Stimulated activated naive CD8-positive, alpha-beta T cell treated with anti-CD3 and anti-CD28 coated beads, Interleukin-15, Interleukin-2, amounts not matched to agents 100 U/mL and 50 U/mL, for 24 hours (primary cell): ENCODE results near the gene MACROD1.

Experiments used
- ATAC-seq: fragments of 150-1000 bp; cut with Tn5 transposase; one replicate; pipeline ENCODE4 v1.10.0; 2021
- DNase-seq: peaks from one replicate; pipeline ENCODE4 v3.0.0; 2021

MACROD1 gene

DNA sequence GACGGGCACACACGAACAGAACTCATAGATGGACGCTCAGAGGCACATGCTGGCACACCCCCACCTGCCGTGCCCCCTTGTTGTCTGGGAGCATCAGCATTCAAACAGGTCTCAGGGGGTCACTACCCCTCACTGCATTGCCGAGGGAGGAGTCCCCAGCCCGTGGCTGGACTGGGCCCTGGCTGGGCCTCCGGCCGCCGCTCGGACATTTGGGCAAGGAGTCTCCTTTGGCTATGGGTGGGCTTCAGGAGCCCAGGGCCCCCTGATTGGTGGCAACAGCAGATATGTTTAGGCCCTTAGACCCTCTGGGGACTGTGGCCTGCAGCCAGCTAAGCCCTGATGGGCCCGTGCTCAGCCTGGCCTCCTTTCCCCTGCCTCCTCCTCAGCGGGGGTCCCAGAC is 88.3 kb downstream of the MACROD1 start:
- ATAC-seq (no peak), DNase-seq (no peak)

DNA sequence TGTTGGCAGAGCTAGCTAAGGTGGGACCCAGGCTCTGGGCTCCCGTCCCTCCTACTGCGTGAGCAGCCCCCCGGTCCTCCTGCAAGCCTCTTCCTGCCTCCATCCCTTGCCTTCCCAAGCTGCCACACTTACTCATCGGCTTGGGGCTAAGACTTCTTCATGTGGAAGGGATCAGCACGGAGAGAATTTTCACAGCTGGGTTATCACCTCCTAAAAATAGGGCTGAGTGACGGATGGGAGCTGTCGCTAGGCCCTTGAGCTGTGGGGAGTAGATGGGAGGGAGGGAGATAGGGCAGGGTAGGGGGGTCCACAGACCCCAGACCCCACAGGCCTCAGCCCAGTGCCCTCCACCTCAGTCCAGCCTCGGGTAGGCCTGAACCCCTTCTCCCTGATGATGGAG is 89.2 kb downstream of the MACROD1 start:
- no peak for DNase-seq
- no peak for ATAC-seq

DNA sequence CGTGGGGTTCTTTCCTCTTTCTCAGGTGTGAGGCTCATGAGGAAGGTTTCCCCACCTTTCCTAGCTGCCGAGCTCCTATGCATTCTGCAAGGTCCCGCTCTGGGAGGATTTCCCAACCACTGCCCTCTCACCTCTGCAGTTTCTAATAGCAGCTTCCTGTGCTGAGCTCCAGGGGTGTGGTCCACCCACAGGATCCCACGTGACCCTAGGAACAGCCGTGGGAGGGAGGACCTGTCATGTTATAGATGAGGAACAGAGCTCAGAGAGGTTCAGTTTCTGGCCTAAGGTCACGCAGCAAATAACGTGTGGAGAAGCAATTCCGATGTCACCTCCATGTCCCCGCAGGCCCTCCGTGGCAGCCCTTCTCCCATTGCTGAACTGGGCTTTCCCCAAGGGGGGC is 91.7 kb downstream of the MACROD1 start:
- DNase-seq (no peak), ATAC-seq (no peak)

DNA sequence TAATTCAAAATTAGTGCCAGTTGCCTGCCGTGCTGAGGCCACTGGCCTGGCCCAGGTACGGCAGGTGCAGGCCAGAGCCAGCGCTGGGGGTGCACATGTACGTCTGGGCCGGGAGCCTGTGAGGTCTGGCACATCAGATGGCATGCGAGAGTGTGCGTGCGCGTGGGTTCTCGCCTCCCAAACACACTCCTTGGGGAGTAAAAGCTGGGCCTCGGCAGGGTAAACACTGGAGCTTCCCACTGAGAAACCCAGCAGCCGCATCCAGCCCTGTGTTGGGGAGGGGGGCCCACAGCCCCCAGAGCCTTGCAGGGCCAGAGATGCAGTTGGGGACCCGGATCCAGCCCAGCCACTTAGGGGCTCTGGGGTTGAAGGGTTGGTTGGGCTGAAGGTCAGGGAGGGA is 92.4 kb downstream of the MACROD1 start:
- ATAC-seq = no peak
- DNase-seq = no peak

DNA sequence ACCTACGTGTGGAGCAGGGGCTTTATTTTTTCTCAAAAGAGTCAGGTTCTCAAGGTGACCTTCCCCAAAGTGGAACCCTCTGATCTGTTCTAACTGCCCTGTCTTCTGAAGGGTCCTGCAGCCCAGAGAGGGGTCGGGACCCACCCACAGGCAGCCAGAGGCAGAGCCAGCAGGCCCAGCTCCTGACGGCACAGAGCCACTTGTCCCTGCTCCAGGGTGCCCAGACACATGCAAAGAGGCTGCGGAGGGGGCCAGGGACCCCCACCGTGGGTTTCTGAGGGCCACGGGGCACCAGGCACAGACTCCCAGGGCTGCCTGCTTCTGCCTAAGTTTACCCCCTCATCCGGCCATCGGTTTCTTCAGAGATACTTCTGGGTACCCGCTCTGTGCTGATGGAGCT is 93.0 kb downstream of the MACROD1 start:
- no peak for DNase-seq
- no peak for ATAC-seq

DNA sequence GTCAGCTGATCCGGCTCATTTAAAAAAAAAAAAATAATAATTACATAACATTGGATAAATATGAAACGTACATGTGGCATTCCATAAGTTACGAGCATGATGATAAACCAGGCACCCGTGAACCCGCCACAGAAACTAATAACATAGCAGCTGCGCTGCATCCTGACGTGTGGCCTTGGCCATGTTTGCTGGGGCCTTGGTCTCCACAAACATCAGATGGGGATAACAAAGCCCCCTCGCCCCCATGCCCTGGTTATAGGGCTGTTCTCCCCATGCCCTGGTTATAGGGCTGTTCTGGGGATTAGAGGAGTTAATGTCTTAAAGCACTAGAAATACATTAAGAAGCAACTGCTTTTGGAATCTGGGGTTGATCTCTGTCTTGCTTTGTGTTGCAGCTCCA is 93.5 kb downstream of the MACROD1 start:
- DNase-seq = no peak
- ATAC-seq = no peak

DNA sequence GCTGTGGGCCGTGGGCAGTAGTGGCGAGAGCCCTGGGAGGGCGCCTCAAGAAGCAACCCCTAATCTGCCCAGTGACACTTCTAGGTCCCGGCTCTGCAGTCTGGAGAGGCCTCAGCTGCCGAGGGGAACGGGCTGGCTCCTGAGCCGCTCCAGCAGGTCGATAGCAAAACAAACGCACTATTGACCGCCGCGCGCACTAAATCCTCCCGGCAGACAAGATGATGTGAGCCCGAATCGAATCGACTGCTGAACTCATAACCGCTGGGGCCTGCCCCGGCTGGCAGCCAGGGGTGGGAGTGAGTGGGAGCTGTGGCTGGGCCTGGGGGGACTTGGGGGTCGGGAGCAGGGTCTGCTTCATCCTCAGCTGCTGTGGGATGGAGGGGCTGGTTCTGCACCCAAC is 94.1 kb downstream of the MACROD1 start:
- no peak for DNase-seq

DNA sequence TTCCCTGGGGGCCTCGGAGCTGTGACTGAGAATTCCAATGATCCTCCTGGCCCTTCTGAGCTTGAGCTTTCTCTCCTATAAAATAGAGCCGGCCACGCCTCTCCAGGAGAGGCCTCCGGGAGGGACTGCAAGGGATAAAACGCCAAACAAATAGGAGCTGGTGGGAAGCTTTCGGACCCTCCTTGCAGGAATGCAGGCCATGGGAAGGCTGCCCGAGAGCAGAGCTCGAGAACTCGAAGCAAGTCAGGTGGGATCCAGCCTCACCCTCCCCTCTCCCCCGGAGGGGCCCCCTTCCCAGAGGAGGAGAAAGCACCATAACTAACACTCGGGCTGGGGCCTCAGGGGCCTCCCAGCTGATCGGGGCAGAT is 95.6 kb downstream of the MACROD1 start:
- DNase-seq = no peak
- ATAC-seq = no peak

More for the DNA sequence above, 94.1 kb downstream of the MACROD1 start:
- no peak for ATAC-seq

DNA sequence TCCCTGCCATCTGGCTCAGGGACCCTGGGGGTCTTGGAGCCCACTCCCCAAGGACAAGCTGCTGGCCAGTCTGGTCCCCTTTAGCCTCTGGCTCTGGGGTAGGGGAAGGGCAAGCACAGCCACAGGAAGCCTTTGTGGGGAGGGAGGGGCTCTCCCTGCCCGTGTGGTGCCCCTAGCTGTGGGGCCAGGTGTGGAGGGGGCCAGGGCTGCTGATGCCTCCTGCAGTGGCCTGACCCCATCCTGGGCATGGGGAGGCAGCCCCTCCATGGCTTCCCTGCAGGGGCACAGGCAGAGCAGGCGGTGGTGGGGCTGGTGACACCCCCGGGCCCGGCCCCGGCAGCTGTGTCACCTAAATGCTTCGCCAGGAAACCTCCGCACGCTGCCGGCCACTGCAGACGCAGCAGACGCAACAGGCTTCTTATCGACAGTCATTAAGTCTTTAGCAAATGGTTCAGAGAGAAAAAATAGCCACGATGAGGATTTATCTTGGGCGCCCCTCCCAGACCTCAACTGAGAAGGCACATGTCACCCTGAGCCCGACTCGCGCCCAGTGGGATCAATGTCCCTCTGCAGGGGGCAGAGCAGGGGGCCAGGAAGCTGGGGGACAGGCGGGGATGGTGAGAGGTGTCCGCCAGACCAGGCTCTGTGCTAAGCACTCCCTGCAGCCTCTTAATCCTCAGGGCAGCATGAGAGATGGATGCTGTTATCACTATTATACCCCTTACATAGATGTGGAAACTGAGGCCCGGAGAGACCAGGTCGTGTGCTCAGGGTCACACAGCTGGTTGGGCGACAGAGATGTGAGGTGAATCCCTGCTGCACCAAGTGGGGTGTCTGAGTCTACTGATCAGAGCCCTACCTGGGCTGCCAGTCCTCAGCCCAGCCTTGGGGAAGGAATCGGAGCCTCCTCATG is 96.3 kb downstream of the MACROD1 start:
- DNase-seq = no peak
- ATAC-seq = no peak

DNA sequence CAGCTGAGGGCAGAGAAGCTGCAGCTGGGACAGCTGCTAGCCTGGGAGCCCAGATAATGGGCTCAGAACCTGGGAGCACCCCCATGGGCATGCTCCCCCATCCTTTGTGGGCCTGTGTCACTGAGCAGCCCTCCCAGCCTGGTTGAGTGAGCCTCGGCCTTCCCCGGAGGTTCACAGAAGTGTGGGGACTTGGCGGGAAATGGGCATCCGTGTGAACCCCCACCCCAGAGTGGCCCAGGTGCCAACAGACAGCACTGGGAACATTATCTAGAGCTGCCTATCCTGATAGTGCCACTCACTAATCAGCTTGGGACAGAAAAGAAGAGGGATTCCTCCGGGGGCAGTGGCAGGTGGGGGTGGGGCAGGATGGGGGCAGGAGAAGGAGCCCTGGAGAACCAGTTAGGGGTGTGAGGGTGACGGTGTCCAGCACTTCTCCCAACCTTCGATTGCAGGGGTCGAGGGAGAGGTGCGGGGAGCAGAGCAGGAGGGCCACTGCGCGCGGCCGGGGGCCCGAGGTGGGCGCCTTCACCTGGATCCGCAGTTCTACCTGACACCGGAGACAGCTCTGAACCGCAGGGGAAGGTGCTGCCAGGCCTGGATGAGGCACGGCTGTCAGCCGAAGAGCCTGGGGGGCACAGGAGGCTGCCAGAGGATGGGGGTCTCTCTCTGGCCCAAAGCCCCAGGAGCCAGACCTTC is 97.1 kb downstream of the MACROD1 start:
- ATAC-seq = no peak
- DNase-seq = no peak

DNA sequence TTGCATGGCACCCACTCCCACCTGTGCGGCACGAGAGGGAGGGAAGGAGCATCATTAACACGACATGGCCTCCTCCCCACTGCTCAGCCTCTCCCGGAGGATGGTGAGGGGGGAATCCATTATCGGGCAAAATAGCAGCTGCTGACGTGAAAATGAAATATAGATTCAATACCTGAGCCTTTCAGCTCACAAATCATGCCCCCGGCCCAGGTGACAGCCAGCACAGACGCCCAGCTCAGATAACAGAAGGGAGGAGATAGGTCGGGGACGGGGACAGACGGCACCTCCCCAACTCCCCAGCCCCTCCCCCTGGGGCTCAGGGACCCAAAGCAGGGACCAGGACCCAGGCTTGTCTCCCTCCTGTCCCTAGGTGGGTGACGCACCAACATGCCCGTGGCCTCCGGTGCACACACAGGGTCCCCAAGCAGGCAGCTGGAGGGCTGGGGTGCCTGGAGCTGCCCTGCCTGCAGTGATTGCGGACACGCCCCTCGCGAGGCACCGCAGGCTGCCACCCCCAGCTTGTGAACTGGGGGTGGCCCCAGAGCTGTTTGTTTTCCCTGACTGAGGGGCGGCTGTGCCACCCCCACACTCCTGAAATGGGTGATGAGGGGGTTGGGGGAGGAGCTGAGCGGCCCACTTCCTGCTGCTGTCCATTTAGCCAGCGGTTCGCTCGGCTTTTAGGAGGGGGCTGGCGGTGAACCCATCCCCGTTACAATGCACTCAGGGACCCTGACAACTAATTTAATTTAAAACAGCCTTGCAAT is 98.5 kb downstream of the MACROD1 start:
- ATAC-seq (no peak), DNase-seq (peak; percentile 10)

DNA sequence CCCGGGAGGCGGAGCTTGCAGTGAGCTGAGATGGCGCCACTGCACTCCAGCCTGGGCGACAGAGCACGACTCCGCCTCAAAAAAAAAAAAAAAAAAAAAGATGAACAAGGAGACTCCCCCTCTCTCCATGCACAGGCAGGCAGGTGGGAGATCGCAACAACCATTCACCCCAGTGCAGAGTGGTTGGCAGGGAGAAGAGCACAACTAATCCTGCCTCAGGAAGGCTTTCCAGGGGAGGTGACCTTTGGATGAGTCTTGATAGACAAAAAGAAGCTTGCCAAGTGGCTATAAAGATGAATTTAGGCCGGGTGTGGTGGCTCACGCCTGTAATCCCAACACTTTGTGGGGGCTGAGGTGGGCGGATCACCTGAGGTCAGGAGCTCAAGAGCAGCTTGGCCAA is 100.2 kb downstream of the MACROD1 start:
- ATAC-seq (no peak), DNase-seq (no peak)

DNA sequence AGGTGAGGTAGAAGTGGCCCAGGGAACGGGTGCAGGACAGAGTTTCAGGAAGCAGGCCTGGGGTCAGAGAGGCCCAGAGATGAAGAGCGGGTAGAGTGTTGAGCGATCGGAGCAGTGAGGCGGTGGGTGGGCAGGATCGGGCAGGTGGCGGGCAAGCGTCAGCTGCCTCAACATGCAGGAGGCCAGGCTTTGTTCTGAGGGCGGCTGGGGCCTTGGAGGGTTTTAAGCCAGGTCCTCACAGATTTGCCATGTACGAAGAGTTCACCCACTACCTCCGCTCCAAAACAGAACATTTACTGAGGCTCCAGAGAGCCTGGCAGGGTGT is 100.8 kb downstream of the MACROD1 start:
- DNase-seq = no peak
- no peak for ATAC-seq

DNA sequence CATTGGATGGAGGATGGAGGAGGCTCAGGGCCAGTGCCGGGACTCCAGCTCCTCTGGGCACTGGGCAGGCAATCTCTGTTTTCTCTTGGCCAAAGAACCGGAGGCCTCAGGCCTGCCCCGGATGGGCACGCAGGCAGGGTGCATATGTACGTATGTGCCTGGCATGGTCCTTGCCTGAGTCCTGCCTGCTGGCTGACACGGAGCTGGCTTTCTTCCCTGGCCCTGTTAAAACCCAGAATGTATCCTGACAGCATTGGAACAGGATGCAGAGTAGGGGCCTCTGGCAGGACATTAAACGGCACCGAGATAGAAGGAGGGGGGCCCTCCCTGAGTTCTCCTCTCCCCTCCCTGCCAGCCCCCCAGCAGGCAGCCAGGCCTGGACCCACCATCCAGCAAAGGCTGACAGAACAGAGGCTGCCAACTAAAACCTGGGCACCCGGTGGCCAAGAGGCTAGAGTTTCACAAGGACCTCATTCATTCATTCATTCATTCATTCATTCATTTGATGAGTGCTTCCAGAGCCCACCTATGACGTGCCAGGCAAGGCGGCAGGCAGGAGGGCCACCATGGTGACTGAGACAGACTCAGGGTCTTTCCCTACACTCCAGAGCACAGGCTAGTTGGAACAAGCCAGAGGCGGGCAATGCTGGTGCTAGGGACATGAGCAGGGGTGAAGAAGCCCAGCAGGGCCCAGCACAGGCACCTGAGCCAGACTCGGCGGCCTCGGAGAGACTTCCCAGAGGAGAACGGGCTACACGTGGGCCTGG is 101.4 kb downstream of the MACROD1 start:
- ATAC-seq (no peak), DNase-seq (no peak)

DNA sequence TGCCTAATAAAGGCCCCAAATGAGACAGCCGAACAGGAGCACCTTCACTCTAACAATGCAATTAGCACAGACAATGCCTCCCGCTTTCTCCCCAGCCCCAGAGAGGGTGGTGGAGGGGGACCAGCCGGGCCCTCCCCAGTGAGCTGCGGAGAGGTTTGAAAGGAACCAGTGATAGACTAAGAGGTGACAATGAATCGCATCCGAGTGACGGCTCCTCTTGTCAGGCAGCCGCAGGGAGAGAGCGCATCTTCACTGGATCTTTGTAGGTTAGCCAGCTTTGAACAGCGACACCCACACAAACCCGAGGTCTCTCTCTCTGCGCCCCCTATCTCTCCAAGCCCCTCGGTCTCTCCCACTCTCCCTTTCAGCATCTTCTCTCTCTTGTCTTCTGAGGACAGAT is 102.1 kb downstream of the MACROD1 start:
- DNase-seq (no peak), ATAC-seq (no peak)

DNA sequence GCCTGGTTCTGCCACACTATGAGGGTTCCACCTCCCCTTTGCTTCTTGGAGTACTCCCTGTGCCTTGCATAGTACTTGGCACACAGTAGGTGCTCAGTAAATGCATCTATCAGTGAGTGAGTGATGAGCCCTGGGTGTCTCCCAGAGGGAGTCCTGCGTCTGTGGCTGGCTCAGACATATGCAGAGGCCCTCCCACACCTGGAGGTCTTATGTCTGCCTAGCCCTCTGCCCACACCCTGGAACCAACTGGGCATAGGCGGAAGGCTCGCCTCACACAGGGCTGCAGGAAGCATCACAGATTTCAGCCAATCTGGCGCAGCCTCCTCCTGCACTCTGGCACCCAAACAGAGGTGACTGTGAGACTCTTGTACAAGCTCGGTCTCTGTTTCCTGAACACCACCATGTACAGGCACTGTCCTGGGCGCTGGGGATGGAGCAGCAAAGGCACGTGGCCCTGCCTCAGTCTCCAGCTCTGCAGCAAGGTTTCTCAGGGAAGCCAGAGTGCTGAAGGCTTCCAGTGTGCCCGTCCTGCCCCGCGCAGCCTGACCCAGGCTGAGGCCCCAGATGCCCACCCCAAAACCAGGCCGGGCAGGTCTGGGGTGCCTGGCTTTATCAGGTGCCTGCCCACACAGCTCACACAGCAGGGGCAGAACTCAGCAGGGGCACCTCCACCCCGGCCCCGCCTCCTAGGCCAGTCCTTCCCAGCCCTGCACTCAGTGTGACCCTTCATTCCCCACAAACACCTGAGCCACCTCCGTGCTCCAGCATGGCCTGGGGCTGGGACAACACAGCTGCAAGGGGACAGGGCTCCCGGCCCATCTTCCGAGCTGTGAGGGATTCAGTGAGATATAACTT is 103.5 kb downstream of the MACROD1 start:
- DNase-seq = no peak
- no peak for ATAC-seq

DNA sequence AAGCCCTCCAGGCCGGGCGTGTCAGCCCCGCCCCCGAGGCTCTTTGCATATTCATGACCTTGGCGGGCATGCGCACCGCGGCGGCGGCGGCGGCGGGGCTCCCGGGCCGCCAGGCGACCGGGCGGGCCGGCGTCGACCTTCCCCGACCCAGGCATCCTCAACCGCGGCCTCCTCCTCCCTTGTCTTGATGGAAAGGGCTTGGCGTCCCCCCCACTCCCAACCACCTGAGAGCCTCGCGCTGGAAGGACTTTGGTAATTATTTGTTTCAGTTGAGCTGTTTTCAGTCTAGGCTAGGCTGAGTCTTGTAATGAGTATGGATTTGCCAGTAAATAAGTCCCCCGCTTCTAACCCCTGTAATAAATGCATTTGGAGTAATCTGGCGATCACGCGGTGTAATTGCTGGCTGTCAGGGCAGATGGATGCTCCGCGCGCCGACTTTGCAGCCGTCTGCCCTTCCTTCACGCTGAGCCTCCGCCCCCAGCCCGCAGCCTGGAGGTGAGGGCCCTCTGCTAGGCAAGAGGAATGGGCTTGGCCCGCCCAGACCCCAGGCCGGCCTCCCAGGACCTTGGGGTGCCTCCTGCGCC is 105.0 kb downstream of the MACROD1 start:
- peak; percentile 38 for ATAC-seq

DNA sequence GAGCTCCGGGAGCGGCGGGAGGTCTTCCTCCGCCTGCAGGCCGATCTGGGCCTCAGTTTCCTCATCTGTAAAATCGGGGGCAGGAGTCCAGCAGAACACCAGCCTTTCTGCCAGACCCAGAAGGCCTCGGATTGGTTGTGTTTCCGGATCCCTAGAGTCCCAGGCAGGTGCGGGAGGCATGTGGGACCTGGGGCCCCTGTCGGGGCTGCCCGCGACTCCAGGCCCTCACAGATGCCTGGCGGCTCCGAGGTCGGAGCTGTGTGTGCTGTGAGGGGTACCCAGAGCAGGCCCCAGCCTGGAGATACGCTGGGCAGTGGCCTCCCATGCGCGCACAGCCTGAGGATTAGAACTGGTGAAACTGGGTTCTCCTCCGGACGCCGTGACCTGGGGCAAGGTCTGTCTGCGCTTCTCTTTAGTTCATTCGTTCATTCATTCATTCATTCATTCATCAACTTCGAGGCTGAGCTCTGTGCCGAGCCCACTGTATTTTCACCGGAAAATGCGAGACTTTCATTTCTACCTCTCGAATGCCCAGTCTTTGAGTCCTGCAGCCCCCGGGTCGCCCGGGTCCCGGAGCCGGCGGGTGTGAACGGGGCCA is 105.6 kb downstream of the MACROD1 start:
- no peak for ATAC-seq
- no peak for DNase-seq

More for the DNA sequence above, 105.0 kb downstream of the MACROD1 start:
- DNase-seq = peak; percentile 75

DNA sequence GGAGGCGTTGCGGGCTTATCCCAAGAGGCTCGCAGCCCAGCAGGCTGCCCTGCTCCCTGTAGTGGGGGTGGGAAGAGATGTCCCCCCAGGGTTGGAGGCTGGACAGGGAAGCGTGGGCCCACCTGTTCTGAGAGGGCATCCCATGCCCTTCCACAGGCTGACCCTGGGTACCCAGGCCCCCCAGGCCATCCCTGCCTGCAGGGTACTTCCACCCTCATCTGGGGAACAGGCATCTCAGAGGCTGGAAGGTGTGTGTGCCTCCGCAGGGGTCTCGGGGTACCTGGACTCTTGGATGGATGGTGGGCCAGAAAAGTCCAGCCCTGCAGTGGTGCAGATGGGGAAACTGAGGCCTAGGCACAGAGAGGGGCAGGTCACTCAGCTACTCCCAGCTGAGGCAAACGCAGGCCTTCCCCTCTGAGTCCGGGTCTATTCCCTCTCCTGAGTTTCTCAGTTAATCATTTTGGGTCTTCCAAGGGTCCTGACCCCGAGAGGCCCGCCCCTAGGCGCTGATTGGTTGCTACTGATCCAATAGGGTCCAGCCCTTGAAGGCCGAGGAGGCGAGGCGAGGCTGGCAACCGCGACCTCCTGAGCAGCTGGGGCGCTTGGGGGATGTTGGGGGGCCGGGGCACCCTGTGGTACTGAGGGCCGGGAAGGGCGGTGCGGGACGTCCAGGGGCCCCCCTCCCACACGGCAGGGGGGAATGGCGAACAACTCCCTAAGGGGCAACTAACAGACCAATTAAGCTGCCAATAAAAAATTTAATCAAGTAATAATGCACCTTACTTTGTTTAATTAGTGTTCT is 106.4 kb downstream of the MACROD1 start:
- DNase-seq = no peak

DNA sequence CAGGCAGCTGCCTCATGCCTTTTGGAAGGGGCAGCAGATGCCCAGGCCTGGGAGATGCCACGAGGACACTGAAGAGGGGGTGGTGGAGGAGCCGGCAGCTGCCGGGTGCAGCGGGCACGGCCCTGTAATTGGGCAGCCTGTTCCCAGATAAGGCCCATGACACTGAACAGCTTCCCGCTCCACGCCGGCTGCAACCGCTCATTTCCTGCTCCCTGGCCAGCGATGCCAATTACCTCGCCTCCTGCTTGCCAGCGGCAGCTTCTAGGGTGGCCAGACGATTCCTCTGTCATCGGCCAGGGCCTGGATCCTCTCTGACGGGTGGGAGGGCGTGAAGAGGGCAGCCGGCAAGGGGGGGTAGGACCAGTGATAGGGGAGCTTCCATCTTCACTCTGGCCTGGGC is 107.4 kb downstream of the MACROD1 start:
- DNase-seq (no peak), ATAC-seq (no peak)

More for the DNA sequence above, 106.4 kb downstream of the MACROD1 start:
- ATAC-seq = no peak
